Stimulated activated CD4-positive, alpha-beta T cell treated with anti-CD3 and anti-CD28 coated beads, Interleukin-2, amount 100 ng/mL, for 48 hours (primary cell): Measurements from ENCODE around the gene VEZF1.

Experiments
- DNase-seq, 2 donors: peaks; one replicate each; pipeline ENCODE4 v3.0.0-alpha.2; 2020

VEZF1 gene, protein sequence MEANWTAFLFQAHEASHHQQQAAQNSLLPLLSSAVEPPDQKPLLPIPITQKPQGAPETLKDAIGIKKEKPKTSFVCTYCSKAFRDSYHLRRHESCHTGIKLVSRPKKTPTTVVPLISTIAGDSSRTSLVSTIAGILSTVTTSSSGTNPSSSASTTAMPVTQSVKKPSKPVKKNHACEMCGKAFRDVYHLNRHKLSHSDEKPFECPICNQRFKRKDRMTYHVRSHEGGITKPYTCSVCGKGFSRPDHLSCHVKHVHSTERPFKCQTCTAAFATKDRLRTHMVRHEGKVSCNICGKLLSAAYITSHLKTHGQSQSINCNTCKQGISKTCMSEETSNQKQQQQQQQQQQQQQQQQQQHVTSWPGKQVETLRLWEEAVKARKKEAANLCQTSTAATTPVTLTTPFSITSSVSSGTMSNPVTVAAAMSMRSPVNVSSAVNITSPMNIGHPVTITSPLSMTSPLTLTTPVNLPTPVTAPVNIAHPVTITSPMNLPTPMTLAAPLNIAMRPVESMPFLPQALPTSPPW

GRCh38 chr17:57987581-57988300 is at the start of gene VEZF1:
Gene VEZF1 (minus strand): TSS chr17:57988254. CDS start chr17:57988111, 143 bp downstream.
- peak; percentile 70 to 73 for DNase-seq

DNA sequence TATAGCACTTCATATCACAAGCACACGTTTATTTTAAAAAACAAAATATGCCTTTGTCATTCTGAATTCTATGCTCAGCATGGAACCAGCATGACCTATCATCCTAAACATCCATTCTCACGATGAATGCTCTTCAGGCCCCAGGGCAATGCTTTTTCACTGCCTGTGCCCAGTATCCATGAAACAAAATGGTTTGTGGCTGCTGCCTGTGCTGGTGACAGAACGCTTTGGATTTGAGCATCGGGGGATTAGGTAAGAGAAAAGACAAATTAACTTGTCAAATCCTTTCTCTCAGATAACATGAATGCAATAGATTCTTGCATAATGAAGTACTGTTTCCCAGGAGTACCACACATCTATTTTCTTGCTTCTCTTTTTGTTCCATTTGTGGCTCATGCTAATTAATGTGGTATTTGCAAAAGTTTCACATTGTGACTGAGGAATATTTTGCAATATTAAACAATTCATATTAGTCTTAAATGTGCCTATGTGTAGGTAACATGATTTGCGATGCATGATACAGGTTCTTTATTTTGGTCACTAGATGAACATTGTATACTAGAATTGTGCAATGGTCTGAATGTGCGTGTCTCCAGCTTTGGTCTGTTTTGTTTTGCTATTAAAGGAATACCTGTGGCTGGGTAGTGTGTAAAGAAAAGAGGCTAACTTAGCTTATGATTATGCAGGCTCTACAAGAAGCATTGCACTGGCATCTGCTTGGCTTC is 44.8 kb upstream of the VEZF1 start:
- DNase-seq = no peak

DNA sequence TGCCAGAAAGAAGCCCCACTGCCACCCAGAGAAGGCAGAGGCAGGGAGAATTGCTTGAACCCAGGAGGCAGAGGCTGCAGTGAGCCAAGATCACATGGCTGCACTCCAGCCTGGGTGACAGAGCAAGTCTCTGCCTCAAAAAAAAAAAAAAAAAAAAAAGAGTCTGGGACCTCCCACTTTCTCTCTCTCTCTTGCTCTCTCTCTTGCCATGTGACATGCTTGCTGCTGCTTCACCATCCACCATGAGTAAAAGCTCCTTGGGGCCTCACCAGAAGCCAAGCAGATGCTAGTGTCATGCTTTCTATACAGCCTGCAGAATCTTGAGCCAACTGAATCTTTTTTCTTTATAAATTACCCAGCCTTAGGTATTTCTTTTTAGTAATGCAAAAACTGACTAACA is 40.5 kb upstream of the VEZF1 start:
- no peak for DNase-seq

GRCh38 chr17:58020401-58020800 is 32.3 kb upstream of the VEZF1 start:
- DNase-seq = no peak

GRCh38 chr17:58019521-58019920 is 31.5 kb upstream of the VEZF1 start:
- DNase-seq = no peak

GRCh38 chr17:58019039-58019438 is 31.0 kb upstream of the VEZF1 start:
- DNase-seq = no peak

- no peak for DNase-seq
Measured at GRCh38 chr17:58010067-58010799, 22.2 kb upstream of the VEZF1 start.

- no peak for DNase-seq
Measured at GRCh38 chr17:58007781-58008706, 20.0 kb upstream of the VEZF1 start.

DNA sequence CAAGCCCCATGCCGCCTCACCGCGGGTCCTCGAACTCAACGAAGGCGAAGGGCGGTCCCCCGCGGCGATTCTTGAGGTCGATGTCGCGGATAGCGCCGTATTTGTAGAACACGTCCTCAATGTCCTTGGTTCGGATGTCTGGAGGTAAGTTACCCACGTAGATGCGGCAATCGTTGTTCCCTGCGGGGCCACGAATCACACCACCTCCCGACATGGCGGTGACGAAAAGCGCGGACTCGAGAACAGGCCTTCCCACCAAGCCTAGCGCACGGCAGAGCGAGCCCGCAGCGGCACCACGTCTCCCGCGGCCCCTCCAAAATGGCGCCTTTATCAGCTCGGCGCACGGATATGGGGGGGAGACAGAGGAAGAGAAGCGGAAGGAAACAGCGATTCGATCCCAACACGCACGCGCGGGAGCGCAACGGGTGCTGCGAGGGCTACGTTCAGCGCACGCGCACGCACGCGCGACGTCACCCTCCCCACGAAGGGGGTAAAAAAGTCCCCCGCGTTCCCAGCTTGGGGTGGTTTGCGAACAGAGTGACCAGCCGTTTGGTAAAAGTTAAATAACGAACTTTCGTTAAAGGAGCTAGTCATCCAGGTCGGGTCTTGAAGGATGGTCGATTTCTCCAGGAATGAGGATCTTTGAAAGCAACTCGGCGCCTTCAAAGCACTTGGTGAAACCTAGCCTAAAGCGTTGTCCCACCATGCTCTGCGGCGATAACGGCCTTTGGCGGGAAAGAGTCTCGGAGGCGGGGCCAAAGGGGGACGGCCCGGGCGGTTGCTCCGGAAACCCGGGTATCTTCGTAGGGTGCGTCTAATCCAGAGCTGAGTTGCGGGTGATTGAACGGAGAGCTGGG is 19.1 kb upstream of the VEZF1 start, which contains the start of gene SRSF1:
TSS of gene SRSF1 (minus strand) at position 323 of the 857 bp plus-strand sequence. CDS start at position 214, 109 bp downstream.
- DNase-seq = peak; percentile 95 to 96

DNA sequence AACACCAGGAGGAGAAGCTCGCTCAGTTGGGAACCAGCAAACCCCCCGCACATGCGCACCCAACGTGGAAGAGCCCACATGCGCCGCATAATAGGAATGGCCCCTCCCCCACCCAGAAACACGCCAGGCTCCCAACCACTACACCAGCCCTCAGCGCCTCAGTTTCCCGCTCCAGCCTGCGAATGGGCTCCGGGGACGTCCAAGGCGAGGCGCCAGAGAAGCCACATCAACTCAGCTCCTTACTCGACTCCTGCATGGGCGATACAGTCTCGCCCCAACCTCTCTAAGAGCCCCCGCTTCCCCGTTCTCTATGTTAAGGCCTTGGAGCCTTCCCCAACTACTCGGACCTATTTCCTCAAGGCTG is 18.5 kb upstream of the VEZF1 start:
- peak; percentile 64 to 66 for DNase-seq

DNA sequence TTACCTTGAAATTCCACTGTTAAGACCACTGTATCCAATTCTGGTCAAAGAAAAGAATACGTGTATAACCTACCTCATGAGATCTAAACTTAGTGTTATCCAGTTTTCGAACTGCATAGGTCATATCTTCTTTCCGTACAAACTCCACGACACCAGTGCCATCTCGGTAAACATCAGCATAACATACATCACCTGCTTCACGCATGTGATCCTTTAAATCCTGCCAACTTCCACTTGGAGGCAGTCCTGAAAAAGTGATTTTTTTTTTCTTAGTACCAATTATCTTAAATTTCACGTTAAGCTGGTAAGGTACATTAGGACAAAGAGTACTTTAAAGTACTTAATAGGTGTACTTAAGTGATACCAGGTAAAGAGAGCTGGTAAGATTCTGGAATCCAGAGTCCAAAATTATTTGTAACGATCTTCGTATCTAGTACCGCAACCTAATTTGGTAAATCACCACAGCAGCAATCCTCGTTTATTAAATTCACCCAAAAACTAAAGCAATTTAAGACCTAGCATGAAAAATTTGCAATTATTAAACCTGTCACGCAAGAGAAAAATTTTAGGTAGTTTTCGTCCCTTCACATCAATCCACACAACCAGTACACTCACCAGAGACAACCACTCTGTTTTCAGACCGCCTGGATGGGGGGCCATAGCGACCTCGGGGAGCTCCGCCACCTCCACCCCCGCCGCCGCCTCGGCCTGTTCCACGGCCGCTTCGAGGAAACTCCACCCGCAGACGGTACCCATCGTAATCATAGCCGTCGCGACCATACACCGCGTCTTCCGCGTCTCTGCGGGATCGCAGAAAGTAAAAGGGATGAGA is 17.9 kb upstream of the VEZF1 start:
- DNase-seq = no peak

- no peak for DNase-seq
Measured at GRCh38 chr17:58005031-58005727, 17.1 kb upstream of the VEZF1 start.

GRCh38 chr17:58004060-58004459 is 16.0 kb upstream of the VEZF1 start:
- DNase-seq = no peak

DNA sequence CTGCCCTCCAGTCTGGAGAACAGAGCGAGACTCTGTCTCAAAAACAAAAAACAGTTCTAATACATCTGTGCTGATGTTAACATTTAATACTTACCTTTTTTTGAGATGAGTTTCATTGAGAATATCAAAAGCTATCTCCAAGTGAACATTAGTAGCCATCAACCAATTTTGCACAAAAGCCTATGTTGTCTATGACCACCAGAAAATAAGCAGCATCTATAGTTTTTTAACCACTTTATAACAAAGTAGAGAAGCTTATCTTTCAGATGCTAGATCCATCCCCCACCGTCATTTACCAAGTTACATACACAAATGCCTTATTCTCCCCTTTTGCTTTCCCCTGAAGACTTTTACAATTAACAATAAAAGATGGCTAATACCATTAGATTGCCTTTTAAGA is 14.9 kb upstream of the VEZF1 start:
- no peak for DNase-seq

DNA sequence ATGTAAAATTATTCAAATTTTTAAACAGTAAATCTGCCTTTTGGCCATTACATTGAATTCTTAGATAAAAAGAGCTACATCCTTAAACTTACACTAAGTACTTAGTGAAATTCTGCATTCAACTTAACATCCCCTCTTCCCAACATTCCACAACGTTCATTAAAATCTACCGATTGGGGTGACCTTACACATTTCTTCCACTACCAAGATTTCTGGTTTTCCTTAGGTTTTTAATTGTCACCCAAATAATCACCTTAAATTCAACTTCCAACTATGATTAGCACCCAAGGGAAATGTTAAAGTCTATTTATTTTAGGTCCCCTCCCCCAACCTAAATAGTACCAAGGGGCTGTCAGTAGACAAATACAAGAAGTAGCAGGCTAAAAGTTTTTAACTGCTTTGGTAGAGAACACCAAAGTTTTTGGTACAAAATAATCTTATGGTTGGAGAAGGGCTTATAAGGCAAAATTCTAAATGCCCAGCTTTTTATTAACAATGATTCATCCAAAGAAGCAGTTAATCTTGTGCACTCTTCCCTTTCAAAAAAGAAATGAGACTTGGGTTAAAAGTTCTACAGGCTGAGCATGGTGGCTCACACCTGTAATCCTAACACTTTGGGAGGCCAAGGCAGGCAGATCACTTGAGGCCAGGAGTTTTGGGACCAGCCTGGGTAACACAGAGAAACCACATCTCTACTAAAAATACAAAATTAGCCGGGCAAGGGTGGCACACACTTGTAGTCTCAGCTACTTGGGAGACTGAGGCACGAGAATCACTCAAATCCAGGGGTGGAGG is 14.3 kb upstream of the VEZF1 start:
- DNase-seq = no peak

DNA sequence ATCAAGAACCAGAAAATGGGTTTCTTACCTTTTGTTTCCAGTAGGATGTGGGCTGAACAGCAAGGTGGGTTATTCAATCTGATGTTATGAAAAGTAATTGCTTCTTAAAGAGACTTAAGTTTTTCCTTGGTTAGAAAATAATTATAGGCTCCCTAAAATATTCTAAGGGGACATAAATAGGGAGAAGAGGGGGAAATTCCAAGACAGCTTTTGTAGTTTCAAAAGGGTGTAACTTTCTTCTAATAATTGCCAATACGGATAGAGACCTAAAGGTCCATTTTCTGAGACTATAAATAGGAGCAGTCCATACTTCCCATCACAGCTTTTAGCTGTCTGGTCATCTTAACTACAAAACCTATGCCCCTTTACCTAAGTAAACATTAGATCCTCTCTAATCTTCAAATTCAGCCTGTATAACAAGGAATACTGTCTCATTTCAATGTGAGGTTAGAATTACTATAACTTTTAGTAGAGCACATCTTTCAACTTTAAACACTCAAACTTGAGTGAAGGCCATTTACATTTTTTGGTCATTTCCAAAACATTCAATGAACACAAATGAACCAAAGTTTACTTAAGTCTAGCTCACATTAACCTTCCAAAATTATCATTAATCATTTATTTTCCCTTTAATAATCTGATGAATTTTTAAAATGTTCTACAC is 13.5 kb upstream of the VEZF1 start:
- DNase-seq = no peak

DNA sequence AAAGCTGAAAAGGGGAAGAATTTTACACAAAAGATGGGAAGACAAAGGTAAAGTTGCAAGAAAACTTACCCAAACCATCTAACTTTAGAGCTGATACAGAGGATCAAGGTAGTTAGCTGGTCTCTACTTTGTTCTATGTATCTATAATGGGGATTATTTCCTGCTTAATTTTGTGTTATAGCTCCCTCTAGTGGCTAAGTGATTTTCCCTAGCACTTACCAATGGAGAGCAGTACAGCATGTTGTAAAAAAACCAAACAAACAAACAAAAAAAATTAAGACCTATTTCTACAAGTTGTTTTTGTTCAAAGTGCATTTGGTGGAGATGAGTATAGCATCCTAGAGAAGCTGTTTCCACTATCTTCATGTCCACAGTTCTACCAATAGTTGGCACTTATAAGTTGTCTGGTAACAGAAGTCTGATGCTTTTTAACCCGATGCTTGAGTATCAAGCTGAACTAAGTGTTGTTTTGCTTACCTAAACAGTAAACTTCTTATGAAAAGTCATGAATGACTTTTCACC is 11.5 kb upstream of the VEZF1 start:
- no peak for DNase-seq
